ENCODE data around the gene PPARA.

DNA sequence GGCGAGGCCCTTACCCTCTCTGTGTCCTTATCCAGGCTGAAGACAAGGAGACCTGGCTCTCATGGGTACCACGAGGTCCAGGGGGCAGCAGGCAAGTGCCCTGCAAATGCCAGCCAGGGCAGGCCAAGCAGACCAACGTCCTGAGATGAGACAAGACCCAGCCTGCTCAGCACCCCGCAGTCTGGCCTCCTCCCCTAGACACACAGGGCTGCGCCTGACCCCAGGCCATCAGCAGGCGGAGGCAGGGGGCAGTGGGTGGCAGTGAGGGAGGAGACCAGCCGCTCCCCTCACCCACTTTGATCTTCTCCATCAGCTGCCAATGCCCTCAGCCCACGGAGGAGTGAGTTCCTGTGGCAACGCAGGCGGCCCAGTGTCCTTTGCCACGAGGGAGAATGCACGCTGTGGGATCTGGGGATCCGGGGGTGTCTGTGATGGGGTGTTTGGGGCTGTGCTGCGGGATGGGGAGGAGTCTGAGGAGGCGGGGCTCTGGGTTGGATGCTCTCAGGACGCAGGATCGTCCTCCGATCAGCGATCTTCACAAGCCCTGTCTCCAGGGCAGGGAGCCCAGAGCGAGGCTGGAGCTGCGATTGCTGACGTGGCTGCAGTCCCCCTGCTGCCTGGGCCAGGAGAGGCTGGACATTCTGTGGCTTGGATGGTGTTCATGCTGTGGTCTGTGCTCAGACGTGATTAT is 30.5 kb upstream of the PPARA start:
- TF ChIP-seq CTCF (conservative IDR thresholded peaks at IDR 0.05; ENCODE audit: low read depth, low read length) (no peak), EZH2 (IDR thresholded peaks at IDR 0.05; ENCODE audit: low read length, unreplicated experiment) (no peak), EZH2phosphoT487 (IDR thresholded peaks at IDR 0.05; ENCODE audit: borderline replicate concordance, low read length) (no peak)
